ENCODE results near the gene CEP70. TPM values are rescaled to one million over a fixed set of nuclear protein-coding genes. Genes with fewer than 3 reads are reported as not detected.

The CEP70 gene
- polyA plus RNA-seq, 1 donor (not counting 4 experiments of a cell fraction or from before 2014, with no cell fraction given): 11.4 TPM

DNA sequence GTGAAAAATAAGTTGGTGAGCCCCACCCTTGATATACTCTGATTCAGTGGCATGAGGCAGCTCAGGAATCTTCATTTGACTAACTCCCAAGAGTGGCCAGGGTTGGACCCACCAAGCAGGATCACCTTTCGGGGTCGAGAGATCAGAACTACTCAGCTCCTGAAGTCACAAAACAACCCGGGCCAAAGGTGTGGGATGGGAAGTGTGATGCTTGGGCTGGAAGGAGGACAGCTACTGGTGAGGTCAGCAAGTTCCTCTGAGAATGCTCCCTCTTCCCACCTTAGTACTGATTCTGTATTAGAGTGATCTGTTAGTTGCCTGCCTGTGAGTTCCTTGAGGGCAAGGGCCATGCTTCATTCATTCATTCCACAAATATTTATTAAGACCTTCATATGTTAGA, 144.6 kb downstream of the CEP70 start:
- no peaks in the 10 kb centered on the region for H3K27me3 ChIP-seq (ENCODE audit: control insufficient read depth, extremely low read depth, insufficient read depth, low read length)
- H3K27ac ChIP-seq (ENCODE audit: control insufficient read depth, insufficient read depth, low read length): no peak overlapping the region
- H3K4me2 ChIP-seq (ENCODE audit: control insufficient read depth, extremely low read depth, insufficient read depth, low read depth, low read length): no peak overlapping the region
- H3K9me3 ChIP-seq (ENCODE audit: control insufficient read depth, low read depth, low read length): no peaks in the 10 kb centered on the region
- H3K4me1 ChIP-seq (ENCODE audit: control insufficient read depth, extremely low read depth, insufficient read depth, low read length): peaks cover 13% of the 10 kb centered on the region
- H3K4me3 ChIP-seq (ENCODE audit: control insufficient read depth in 2 of 3, extremely low read depth in 1 of 3, insufficient read depth in 2 of 3, low read depth in 1 of 3, low read length in 3 of 3): no peak overlapping the region
- H3K9ac ChIP-seq (ENCODE audit: control insufficient read depth, extremely low read depth, insufficient read depth, low read length): no peak overlapping the region
- H3K9me1 ChIP-seq (ENCODE audit: control insufficient read depth, extremely low read depth, insufficient read depth, low read length): no peaks in the 10 kb centered on the region
- dilution Hi-C loops (cut with MboI; ENCODE audit: extremely low pct_ligation_motif_present, low sequenced_read_pairs): no loop called here
- TF ChIP-seq, protein P1, sequence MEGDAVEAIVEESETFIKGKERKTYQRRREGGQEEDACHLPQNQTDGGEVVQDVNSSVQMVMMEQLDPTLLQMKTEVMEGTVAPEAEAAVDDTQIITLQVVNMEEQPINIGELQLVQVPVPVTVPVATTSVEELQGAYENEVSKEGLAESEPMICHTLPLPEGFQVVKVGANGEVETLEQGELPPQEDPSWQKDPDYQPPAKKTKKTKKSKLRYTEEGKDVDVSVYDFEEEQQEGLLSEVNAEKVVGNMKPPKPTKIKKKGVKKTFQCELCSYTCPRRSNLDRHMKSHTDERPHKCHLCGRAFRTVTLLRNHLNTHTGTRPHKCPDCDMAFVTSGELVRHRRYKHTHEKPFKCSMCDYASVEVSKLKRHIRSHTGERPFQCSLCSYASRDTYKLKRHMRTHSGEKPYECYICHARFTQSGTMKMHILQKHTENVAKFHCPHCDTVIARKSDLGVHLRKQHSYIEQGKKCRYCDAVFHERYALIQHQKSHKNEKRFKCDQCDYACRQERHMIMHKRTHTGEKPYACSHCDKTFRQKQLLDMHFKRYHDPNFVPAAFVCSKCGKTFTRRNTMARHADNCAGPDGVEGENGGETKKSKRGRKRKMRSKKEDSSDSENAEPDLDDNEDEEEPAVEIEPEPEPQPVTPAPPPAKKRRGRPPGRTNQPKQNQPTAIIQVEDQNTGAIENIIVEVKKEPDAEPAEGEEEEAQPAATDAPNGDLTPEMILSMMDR (optimal IDR thresholded peaks at IDR 0.05 in 1 of 3, IDR thresholded peaks at IDR 0.05 in 1 of 3, conservative IDR thresholded peaks at IDR 0.05 in 1 of 3; ENCODE audit: extremely low read depth in 1 of 3, insufficient read depth in 2 of 3, low read length in 3 of 3): no peak
- TF ChIP-seq EZH2 (IDR thresholded peaks at IDR 0.05; ENCODE audit: low read length): no peak
- FAIRE-seq (no peak), DNase-seq (ENCODE audit: low read depth, low spot score) (no peak)
- no peaks in the 10 kb centered on the region for H4K20me1 ChIP-seq (ENCODE audit: control insufficient read depth, extremely low read depth, insufficient read depth, low read length)
- H3K36me3 ChIP-seq (ENCODE audit: control insufficient read depth in 2 of 2, extremely low read depth in 1 of 2, insufficient read depth in 2 of 2, low read length in 2 of 2): no peaks in the 10 kb centered on the region
- H3K79me2 ChIP-seq (ENCODE audit: control insufficient read depth, insufficient read depth, low read length): no peaks in the 10 kb centered on the region
- H2AFZ ChIP-seq (ENCODE audit: control insufficient read depth, low read length): no peak overlapping the region

DNA sequence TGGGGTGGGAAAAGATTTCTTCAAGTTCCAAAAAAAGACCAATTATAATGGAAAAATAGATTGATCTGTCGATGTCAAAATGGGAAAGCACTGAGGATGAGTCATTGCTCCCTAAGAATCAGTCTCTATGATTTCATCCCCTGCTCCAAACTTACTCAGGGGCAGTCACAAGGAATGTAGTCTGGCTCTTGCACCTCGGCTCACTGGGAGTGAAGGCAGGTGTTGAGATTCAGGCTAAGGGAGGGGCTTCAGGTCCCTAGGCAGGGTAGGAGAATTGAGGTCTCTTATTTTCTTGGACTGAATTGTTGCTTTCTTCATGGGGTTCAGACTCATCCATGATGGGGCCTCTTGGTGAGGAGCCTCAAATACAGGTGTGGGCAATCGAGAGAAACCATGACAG, 145.4 kb downstream of the CEP70 start:
- DNase-seq (ENCODE audit: low read depth, low spot score) (no peak), FAIRE-seq (no peak)
- Histone ChIP-seq H4K20me1 (ENCODE audit: control insufficient read depth, extremely low read depth, insufficient read depth, low read length) (no peaks in the 10 kb centered on the region), H3K4me3 (ENCODE audit: control insufficient read depth in 2 of 3, extremely low read depth in 1 of 3, insufficient read depth in 2 of 3, low read depth in 1 of 3, low read length in 3 of 3) (no peak overlapping the region), H3K27me3 (ENCODE audit: control insufficient read depth, extremely low read depth, insufficient read depth, low read length) (no peaks in the 10 kb centered on the region), H3K9ac (ENCODE audit: control insufficient read depth, extremely low read depth, insufficient read depth, low read length) (no peak overlapping the region), H3K4me1 (ENCODE audit: control insufficient read depth, extremely low read depth, insufficient read depth, low read length) (peaks cover 13% of the 10 kb centered on the region), H3K36me3 (ENCODE audit: control insufficient read depth in 2 of 2, extremely low read depth in 1 of 2, insufficient read depth in 2 of 2, low read length in 2 of 2) (no peaks in the 10 kb centered on the region), H3K9me3 (ENCODE audit: control insufficient read depth, low read depth, low read length) (no peaks in the 10 kb centered on the region), H3K4me2 (ENCODE audit: control insufficient read depth, extremely low read depth, insufficient read depth, low read depth, low read length) (no peak overlapping the region), H3K9me1 (ENCODE audit: control insufficient read depth, extremely low read depth, insufficient read depth, low read length) (no peaks in the 10 kb centered on the region), H3K79me2 (ENCODE audit: control insufficient read depth, insufficient read depth, low read length) (no peaks in the 10 kb centered on the region), H2AFZ (ENCODE audit: control insufficient read depth, low read length) (no peak overlapping the region), H3K27ac (ENCODE audit: control insufficient read depth, insufficient read depth, low read length) (no peak overlapping the region)
- dilution Hi-C loops (cut with MboI; ENCODE audit: extremely low pct_ligation_motif_present, low sequenced_read_pairs): no loop called here
- TF ChIP-seq, protein P1 (optimal IDR thresholded peaks at IDR 0.05 in 1 of 3, IDR thresholded peaks at IDR 0.05 in 1 of 3, conservative IDR thresholded peaks at IDR 0.05 in 1 of 3; ENCODE audit: extremely low read depth in 1 of 3, insufficient read depth in 2 of 3, low read length in 3 of 3): no peak
- TF ChIP-seq EZH2 (IDR thresholded peaks at IDR 0.05; ENCODE audit: low read length): no peak
